HG03066 (cell line): ENCODE data around the gene PTCHD4.

Experiments
- ATAC-seq: cut with Tn5 transposase; IDR thresholded peaks from one replicate; pipeline ENCODE4 v1.9.1; 2021; ENCODE audit warnings: low read depth; ENCODE audit not compliant: unreplicated experiment

The PTCHD4 gene

DNA sequence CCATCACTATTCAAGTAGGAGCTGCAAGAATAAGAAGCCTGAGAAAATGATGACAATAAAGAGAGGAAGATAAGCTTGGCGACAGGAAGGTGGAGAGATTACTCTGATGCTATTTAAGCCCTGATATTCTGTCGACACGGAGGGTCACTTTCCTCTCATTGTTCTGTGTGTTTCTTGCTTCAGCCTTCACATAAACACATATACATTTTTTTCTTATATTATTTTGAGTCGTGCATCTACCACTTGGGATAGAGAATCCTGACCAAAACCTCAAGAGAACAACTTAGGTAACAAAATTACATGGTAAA, 10.5 kb downstream of the PTCHD4 start:
- no peak for ATAC-seq

- no peak for ATAC-seq
These were observed 11.0 kb downstream of the PTCHD4 start for GRCh38 chr6:48099713-48100587.

- ATAC-seq = no peak
These were observed 12.1 kb downstream of the PTCHD4 start for GRCh38 chr6:48098923-48099322.

- no peak for ATAC-seq
These were observed 18.3 kb downstream of the PTCHD4 start for GRCh38 chr6:48092550-48093217.

- ATAC-seq = no peak
These were observed 20.5 kb downstream of the PTCHD4 start for GRCh38 chr6:48090546-48090945.

- no peak for ATAC-seq
These were observed 23.5 kb downstream of the PTCHD4 start for GRCh38 chr6:48087448-48087847.

- no peak for ATAC-seq
These were observed 24.8 kb downstream of the PTCHD4 start for GRCh38 chr6:48086187-48086586.

- no peak for ATAC-seq
These were observed 25.8 kb downstream of the PTCHD4 start for GRCh38 chr6:48085131-48085741.

GRCh38 chr6:48084201-48084600, 26.8 kb downstream of the PTCHD4 start:
- ATAC-seq = no peak

DNA sequence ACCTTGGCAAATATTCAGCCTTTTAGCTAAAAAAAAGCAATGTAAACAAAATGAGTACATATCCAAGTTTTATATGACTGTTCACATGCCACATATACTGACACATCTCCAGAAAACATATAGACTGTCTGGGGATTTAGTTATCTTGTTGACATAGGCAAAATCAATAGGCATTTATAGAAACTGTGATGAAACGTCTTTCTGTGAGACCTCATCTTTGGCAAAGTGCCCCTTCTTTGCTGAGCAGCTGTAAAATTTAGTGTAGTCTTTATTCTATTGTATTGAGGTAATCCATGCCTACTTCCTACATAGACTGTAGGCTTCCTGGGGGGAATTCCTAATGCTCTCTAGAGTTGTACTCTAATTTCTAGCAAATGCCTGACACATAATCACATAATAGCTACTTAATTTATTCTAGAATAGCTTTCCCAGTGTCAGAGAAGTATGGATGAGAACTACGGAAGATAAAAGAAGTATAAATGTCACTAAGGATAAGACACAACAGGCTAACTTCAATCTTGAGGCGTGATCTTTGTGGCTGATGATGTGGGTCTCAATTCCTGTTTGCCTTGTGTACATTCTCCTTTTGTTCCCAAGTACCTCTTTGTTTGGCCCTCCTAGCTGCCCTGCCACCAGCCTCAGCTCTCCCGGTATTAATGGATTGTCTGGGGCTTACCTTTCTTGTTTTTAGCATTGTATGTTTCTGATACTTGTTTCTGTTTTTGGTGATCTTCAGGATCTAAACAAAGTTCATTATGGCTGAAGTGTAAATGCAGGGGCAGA, 30.6 kb downstream of the PTCHD4 start:
- no peak for ATAC-seq

GRCh38 chr6:48078120-48078519, 32.9 kb downstream of the PTCHD4 start:
- no peak for ATAC-seq

DNA sequence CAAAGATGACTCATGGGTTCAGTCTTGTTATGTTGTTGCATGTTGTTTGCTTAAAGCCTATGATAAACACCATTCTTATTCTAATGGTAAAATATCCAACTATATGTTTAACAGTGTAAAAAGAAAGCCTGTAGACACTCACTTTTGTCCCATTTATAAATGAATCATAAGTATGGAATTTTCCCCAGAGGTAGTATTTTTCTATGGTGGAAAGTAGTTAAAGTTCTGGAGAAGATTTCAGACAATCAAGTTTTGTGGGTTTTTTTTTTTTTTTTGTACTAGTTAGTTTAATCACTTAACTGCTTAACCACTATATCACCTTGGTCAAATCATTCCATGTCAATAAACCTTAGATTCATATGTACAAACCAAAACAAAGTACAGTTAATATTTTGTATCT, 35.8 kb downstream of the PTCHD4 start:
- no peak for ATAC-seq

GRCh38 chr6:48073976-48074767, 36.8 kb downstream of the PTCHD4 start:
- ATAC-seq = no peak

- ATAC-seq = no peak
These were observed 39.2 kb downstream of the PTCHD4 start for GRCh38 chr6:48071833-48072232.

DNA sequence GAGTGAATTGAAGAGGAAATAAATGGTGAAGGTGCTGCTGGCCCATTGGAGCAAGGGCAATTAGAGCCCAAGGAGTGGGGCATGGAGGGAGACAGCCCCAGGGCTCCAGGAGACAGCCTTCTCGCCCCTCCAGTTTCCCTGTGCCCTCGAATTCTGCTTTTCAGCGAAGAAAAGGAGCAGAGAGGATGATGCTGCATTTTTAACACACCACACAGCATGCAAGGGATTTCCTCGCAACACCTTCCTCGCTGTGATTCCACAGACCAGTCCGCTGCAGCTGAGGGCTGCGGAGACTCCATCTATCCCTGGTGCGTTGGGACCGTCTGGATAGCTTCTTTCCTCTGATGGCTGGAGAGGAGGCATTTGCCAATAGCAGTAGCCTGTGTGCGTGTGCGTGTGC, 41.7 kb downstream of the PTCHD4 start:
- no peak for ATAC-seq

- ATAC-seq = no peak
These were observed 42.4 kb downstream of the PTCHD4 start for GRCh38 chr6:48068278-48069251.

- ATAC-seq = no peak
These were observed 43.1 kb downstream of the PTCHD4 start for GRCh38 chr6:48067886-48068277.

DNA sequence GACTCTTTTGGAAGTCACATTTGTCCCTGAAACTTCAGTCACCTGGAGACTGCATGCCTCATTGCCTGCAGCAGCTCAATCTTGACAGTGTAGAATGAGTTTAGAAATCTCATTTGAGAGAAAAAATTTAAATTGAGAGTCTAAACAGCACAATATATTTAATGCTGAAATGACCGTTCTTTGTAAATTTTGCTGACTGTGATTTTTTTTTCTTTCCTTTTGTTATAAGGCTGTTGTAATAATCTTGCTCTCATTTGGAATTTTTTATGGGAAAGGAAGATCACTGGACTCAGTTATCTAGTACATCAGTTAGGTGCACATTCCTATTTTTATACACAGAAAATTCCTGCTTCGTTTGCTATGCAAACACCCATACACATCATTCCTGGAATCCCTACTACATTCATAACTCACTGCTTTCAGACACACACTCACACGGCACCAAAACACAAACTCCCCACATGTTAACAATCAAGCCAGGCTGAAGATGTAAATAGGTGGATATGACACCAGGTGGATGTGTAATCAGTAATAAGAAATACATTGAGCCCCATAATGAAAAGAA, 43.8 kb downstream of the PTCHD4 start:
- ATAC-seq = no peak
